Stimulated activated CD8-positive, alpha-beta memory T cell treated with anti-CD3 and anti-CD28 coated beads, Interleukin-12 subunit alpha, Interleukin-12 subunit beta, amount 100 ng/mL, for 1 hour (primary cell): ENCODE data around the gene AUTS2.
"Not testable (repeated sequence)": the region's sequence is repeated elsewhere in the genome, so short reads cannot be mapped to it uniquely, and the experiment has no call there.

ENCODE experiments used
- DNase-seq: peaks from one replicate; pipeline ENCODE4 v3.0.0-alpha.2; 2020; ENCODE audit warnings: low read depth

The AUTS2 gene

GRCh38 chr7:70582927-70583895 is 984.9 kb downstream of the AUTS2 start:
- DNase-seq = no peak

GRCh38 chr7:70583965-70584883 is 985.9 kb downstream of the AUTS2 start:
- DNase-seq = no peak

DNA sequence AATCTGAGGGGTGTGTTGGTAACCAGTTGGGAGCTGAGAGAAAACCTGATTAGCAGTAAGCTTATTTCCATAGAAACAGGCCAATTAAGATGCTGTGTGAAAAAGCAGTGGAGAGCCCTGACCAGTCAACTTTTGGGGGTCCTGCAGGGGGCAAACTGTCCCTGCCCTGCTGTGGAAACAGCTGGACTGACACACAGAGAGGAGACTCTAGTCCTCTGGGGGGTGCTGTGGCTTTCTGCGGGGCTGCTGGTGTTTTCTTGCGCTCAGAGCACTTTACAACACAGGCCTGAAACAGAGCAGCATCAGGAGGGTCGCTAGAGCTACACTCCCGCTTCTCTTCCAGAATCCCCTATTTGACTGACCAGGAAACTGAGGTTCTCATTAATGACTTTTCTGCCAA is 986.8 kb downstream of the AUTS2 start:
- no peak for DNase-seq

GRCh38 chr7:70586822-70587221 is 988.5 kb downstream of the AUTS2 start:
- no peak for DNase-seq

DNA sequence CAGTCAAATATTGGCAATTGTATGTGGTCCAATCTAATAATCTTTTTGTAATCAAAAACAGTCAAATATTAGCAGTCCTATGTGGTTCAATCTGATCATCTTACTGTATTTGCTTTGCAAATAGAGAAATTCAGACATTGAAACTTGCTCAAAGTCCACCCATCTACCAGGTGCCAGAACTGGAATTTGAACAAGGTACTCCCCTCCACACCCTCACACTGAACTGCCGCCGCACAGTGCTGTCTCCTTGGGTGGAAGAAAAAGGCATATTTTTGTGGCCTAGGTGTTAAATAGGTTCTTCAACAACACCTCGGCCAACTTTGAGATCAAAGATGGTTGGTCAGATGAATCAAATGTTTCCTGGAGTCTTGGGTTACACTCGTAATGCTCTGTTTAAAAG is 989.5 kb downstream of the AUTS2 start:
- DNase-seq = no peak

DNA sequence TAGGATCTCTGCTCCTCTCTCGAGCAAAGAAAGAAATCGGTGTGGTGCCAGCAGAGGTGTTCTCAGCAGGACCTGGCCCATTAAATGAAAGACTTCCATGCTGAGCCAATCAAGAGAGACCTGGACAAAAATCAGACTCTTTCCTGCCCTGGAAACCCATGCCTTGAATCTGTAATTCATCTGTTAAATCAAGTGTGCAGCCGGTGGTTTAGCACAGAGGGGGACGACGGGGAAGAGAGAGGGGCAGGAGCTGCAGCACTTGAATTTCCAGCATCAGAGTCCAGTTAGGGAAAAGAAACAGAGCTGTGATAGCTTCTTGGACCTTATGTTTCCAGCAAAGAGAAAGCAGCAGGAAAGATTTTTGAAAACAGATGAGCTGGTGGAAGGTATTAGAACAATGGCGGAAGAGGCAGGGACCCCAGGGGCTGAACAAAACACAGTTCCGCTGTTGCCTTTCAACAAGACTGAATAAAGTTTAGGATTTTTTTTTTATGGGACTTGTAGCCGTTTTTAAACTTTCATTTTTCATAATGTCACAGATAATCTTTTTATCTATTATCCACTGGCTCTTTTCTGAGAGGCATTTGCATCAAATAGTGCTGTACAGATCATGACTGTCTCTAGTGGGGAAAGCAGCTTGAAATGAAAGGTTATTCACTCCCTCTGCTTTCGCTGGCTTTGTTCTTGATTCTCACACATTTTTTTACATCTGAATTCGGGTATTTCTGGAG is 990.1 kb downstream of the AUTS2 start:
- DNase-seq = no peak

GRCh38 chr7:70589010-70589409 is 990.7 kb downstream of the AUTS2 start:
- DNase-seq = no peak

DNA sequence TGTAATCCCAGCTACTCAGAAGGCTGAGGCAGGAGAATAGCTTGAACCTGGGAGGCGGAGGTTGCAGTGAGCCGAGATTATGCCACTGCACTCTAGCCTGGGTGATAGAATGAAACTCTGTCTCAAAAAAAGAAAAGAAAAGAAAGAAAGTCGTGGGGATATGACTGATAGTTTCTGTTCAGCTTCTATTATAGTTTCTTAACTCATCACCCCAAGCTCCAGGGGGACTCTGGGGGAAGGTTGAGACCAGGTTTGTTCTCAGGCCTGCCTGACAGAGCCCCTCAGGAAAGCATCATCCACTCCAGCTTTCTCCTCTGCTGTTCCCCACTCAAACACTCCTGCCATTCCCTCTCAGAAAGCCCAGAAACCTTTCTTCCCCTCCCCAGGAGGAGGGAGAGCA is 991.3 kb downstream of the AUTS2 start:
- no peak for DNase-seq

GRCh38 chr7:70590126-70590854 is 992.0 kb downstream of the AUTS2 start:
- no peak for DNase-seq

GRCh38 chr7:70591643-70592042 is 993.4 kb downstream of the AUTS2 start:
- DNase-seq = no peak

DNA sequence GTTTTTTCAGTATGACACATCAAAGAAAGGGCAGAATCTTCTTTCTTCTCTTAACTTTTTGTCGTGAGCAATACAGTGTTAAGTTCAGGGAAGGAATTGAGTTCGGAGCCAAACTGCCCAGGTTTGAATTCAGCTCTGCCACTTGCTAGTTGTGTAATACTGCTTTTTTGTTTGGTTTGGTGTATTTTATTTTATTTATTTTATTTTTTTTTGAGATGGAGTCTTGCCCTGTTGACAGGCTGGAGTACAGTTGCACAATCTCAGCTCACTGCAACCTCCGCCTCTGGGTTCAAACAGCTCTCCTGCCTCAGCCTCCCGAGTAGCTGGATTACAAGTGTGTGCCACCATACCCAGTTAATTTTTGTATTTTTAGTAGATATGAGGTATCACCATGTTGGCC is 993.9 kb downstream of the AUTS2 start:
- no peak for DNase-seq

- DNase-seq = no peak
Measured at GRCh38 chr7:70594170-70594569, 995.9 kb downstream of the AUTS2 start.

GRCh38 chr7:70594885-70595284 is 996.6 kb downstream of the AUTS2 start:
- not testable (repeated sequence) for DNase-seq

- DNase-seq = no peak
Measured at GRCh38 chr7:70595370-70595754, 997.1 kb downstream of the AUTS2 start.

DNA sequence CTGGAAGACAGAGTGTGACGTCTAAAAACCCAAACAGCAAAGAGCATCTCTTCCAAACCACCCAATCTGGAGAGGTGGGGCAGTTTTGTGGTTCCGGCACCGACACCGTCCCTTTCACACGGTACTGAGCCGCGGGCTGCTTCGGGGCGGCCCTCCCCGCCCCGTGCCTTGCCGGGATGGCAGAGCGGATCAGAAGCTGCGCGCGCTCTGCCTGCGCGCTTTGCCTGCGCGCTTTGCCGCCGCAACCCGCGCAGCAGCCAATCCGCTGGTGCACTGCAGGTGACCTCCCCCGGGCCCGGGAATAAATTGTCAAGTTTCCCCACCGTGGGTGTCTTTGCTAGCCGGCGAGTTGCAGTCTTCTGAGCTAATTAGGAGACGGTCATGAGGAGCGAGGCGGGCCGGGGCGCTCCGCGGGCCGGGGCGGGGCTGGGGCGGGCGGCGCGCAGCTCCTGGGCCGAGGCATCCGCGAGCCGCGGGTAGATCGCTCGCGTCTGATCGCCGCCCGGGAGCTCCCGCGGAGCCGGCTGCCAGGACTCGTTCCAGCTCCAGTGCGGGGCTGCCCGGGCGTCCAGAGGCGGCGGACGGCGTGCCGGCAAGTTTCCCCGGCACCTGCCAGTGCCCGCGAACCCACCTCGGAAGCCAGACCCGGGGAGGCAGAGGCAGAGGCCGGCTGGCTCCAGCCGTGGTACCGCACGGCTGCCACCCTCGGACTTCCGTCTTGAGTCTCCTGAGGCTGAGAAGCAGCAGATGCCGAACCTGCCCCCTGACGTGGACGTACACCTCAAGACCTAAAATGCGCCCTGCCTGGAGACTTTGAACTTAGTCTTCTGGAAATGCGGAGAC is 997.7 kb downstream of the AUTS2 start:
- no peak for DNase-seq

DNA sequence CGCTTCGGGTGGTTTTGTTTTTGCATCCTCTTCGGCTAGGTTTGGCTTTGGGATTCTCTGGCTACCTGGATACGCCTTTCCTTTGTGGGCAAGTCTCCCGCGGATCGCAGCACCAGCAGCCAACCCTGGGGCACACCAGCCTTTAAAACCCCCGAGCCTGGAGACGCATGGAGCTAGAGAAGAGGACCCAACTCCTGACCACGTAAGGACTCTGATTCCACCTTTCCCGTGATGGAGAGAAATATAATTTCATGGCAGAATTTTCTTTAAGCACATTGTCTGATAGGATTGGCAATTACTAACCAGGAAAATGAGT is 998.3 kb downstream of the AUTS2 start:
- DNase-seq = no peak

DNA sequence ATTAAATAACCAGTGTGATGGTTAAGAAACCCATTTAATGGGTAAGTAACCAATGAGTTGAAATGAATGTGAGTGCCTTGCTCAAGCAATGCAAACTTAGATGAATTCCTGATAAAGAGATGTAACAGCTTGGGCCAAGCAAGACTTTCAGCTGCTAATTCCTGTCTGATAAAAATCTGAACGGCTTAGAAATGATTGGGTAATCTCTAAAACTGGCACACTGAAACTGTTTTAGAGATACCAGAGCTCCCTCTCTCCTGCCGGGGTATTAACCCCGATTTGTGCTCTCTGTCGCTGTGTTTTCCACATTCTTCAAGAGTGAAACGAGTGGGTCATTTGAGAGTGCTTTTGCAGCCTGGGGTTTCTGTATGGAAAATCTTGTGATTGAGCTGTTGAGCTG is 998.8 kb downstream of the AUTS2 start:
- DNase-seq = no peak

- DNase-seq = no peak
Measured at GRCh38 chr7:70598976-70599375, 1000.7 kb downstream of the AUTS2 start.

DNA sequence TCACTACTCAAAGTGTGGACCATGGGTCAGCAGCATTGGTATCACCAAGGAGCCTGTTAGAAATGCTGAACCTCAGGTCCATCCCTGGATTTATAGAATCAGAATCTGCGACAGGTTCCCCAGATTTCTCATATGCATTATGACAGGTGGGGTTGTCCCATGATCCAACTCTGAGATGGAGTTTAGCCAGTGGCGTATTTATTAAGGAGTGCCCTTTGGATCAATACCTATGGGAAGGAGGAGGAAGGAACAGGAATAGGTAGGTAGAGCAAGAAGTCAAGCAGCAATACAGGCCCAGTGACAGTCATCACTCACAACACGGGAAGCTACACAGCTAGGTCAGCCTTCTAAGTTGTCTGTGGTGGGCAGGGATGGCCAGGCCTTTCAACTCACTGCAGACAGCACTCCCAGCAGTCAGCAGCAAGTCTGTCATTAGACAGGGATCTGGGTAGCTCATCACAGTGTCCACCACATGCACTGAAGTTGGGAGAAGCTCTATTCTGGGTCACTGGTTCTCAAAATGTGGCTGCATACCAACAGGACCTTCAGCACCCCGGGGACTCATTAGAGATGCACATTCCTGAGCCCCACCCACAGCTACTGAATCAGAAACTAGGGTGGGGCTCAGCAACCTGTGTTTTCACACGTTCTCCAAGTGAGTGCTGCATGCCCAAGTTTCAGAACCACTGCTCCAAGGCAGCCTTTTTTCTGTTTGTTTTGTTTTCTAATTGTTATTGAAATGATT is 1001.3 kb downstream of the AUTS2 start:
- DNase-seq = no peak

- no peak for DNase-seq
Measured at GRCh38 chr7:70600993-70601392, 1002.7 kb downstream of the AUTS2 start.
